ENCODE results near the gene ODF2. TPM values are rescaled to one million over a fixed set of nuclear protein-coding genes. Genes with fewer than 3 reads are reported as not detected.
"Not testable (repeated sequence)": the region's sequence is repeated elsewhere in the genome, so short reads cannot be mapped to it uniquely, and the experiment has no call there.

ODF2 gene
- total RNA-seq, 4 donors from 2014 or later, result 21.9 to 25.5 (median 22.4) TPM

- no peaks in the 10 kb centered on the region for H3K9me3 ChIP-seq
- peak within 1 kb of the TSS; percentile 30 to 89 (median 78) for H3K4me3 ChIP-seq (replicated peaks in 1 of 3)
- peaks cover 17 to 25% of the 10 kb centered on the region in 2 donors for H3K4me1 ChIP-seq
- TF ChIP-seq CTCF (IDR thresholded peaks at IDR 0.05) (peak in 2 of 6 experiments; percentile 1 to 21), POLR2A (IDR thresholded peaks at IDR 0.05) (peak in 1 of 2 donors; percentile 41)
- H3K27me3 ChIP-seq, result no peaks in the 10 kb centered on the region
- peak; percentile 64 to 71 for DNase-seq
- peak within 1 kb of the TSS; percentile 8 to 84 (median 47) for H3K27ac ChIP-seq
- H3K36me3 ChIP-seq, result no peaks in the 10 kb centered on the region
- 2% methylated on average over 7 of the region's 59 CpGs; no CpG with 5 or more reads in 1 of the 2 donors for WGBS, 2 donors
- intact Hi-C loops (cut with DNase I), result no loop called here
Observed at GRCh38 chr9:128420651-128421481, 34.9 kb upstream of the ODF2 start, which contains the start of gene CERCAM. TSS of gene CERCAM (plus strand) at chr9:128420857. CDS start at chr9:128420878, 21 bp downstream.

- no peak for DNase-seq
- WGBS, 2 donors, result 58 to 67% methylated on average over 3 of the region's 11 CpGs
- intact Hi-C loops (cut with DNase I), result no loop called here
- Histone ChIP-seq H3K4me1 (peaks cover 13 to 19% of the 10 kb centered on the region in 2 donors), H3K27me3 (no peaks in the 10 kb centered on the region), H3K27ac (peak overlapping the region in 2 of 3 donors; percentile 8 to 84), H3K4me3 (replicated peaks in 1 of 3) (peak overlapping the region in 1 of 3 donors; percentile 78), H3K36me3 (no peaks in the 10 kb centered on the region), H3K9me3 (no peaks in the 10 kb centered on the region)
- TF ChIP-seq POLR2A (IDR thresholded peaks at IDR 0.05) (no peak), CTCF (IDR thresholded peaks at IDR 0.05) (no peak)
Observed at GRCh38 chr9:128421482-128421996, 34.3 kb upstream of the ODF2 start.

- H3K4me3 ChIP-seq (replicated peaks in 1 of 3); H3K36me3 ChIP-seq; DNase-seq; H3K27ac ChIP-seq; H3K27me3 ChIP-seq; intact Hi-C loops (cut with DNase I); H3K9me3 ChIP-seq: not testable (repeated sequence)
- WGBS, 2 donors, result 92 to 93% methylated on average over 13 of the region's 13 CpGs
- peaks cover 12 to 18% of the 10 kb centered on the region in 2 donors for H3K4me1 ChIP-seq
Observed at GRCh38 chr9:128422022-128422782, 33.6 kb upstream of the ODF2 start.

- 93 to 95% methylated on average over 5 of the region's 5 CpGs for WGBS, 2 donors
- Histone ChIP-seq H3K9me3 (no peaks in the 10 kb centered on the region), H3K4me1 (peaks cover 12 to 18% of the 10 kb centered on the region in 2 donors), H3K4me3 (replicated peaks in 1 of 3) (no peak overlapping the region), H3K36me3 (no peaks in the 10 kb centered on the region), H3K27me3 (no peaks in the 10 kb centered on the region), H3K27ac (no peak overlapping the region)
- intact Hi-C loops (cut with DNase I), result no loop called here
- TF ChIP-seq CTCF (IDR thresholded peaks at IDR 0.05) (no peak), POLR2A (IDR thresholded peaks at IDR 0.05) (no peak)
- DNase-seq, result no peak
Observed at GRCh38 chr9:128422783-128423150, 33.0 kb upstream of the ODF2 start.

- H3K27ac ChIP-seq; H3K36me3 ChIP-seq; H3K27me3 ChIP-seq; intact Hi-C loops (cut with DNase I); H3K4me3 ChIP-seq (replicated peaks in 1 of 3); H3K9me3 ChIP-seq; DNase-seq: not testable (repeated sequence)
- WGBS, 2 donors, result 82 to 94% methylated on average over 6 of the region's 6 CpGs
- peaks cover 12 to 18% of the 10 kb centered on the region in 2 donors for H3K4me1 ChIP-seq
Observed at GRCh38 chr9:128423356-128423755, 32.5 kb upstream of the ODF2 start.

All from thyroid gland (tissue), 4 donors.